ENCODE data around the gene BCL11B.

Gene BCL11B

GRCh38 chr14:99212646-99213045, 59.4 kb downstream of the BCL11B start:
- H3K79me2 ChIP-seq (ENCODE audit: insufficient read depth, low read depth), result no peaks in the 10 kb centered on the region; the same call in 1 of the 2 replicates
- TF ChIP-seq, protein P1, sequence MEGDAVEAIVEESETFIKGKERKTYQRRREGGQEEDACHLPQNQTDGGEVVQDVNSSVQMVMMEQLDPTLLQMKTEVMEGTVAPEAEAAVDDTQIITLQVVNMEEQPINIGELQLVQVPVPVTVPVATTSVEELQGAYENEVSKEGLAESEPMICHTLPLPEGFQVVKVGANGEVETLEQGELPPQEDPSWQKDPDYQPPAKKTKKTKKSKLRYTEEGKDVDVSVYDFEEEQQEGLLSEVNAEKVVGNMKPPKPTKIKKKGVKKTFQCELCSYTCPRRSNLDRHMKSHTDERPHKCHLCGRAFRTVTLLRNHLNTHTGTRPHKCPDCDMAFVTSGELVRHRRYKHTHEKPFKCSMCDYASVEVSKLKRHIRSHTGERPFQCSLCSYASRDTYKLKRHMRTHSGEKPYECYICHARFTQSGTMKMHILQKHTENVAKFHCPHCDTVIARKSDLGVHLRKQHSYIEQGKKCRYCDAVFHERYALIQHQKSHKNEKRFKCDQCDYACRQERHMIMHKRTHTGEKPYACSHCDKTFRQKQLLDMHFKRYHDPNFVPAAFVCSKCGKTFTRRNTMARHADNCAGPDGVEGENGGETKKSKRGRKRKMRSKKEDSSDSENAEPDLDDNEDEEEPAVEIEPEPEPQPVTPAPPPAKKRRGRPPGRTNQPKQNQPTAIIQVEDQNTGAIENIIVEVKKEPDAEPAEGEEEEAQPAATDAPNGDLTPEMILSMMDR (conservative IDR thresholded peaks at IDR 0.05; ENCODE audit: low read depth, low read length), result no peak
- H3K4me2 ChIP-seq, result no peak overlapping the region
- no peaks in the 10 kb centered on the region for H3K36me3 ChIP-seq (ENCODE audit: insufficient read depth)
- no peak overlapping the region for H3K27ac ChIP-seq
- H2AFZ ChIP-seq (ENCODE audit: low read depth), result no peak overlapping the region
- no peaks in the 10 kb centered on the region for H4K20me1 ChIP-seq (ENCODE audit: insufficient read depth)
- H3K27me3 ChIP-seq (ENCODE audit: insufficient read depth, low read depth), result no peaks in the 10 kb centered on the region
- no peaks in the 10 kb centered on the region for H3K4me1 ChIP-seq (ENCODE audit: low read depth, poor library complexity, severe bottlenecking)
- no peak overlapping the region for H3K4me3 ChIP-seq (IDR thresholded peaks at IDR 0.05; ENCODE audit: insufficient read depth, low read depth, low read length)
- no peak overlapping the region for H3K9ac ChIP-seq

- Histone ChIP-seq H3K36me3 (ENCODE audit: insufficient read depth) (no peaks in the 10 kb centered on the region), H3K4me3 (IDR thresholded peaks at IDR 0.05; ENCODE audit: insufficient read depth, low read depth, low read length) (no peak overlapping the region), H4K20me1 (ENCODE audit: insufficient read depth) (no peaks in the 10 kb centered on the region), H3K9ac (no peak overlapping the region), H3K27ac (no peak overlapping the region), H3K27me3 (ENCODE audit: insufficient read depth, low read depth) (no peaks in the 10 kb centered on the region), H2AFZ (ENCODE audit: low read depth) (no peak overlapping the region), H3K4me1 (ENCODE audit: low read depth, poor library complexity, severe bottlenecking) (no peaks in the 10 kb centered on the region), H3K4me2 (no peak overlapping the region), H3K79me2 (ENCODE audit: insufficient read depth, low read depth) (no peaks in the 10 kb centered on the region; the same call in 1 of the 2 replicates)
- TF ChIP-seq, protein P1 (conservative IDR thresholded peaks at IDR 0.05; ENCODE audit: low read depth, low read length), result no peak
Measured at GRCh38 chr14:99212199-99212598, 59.8 kb downstream of the BCL11B start.

DNA sequence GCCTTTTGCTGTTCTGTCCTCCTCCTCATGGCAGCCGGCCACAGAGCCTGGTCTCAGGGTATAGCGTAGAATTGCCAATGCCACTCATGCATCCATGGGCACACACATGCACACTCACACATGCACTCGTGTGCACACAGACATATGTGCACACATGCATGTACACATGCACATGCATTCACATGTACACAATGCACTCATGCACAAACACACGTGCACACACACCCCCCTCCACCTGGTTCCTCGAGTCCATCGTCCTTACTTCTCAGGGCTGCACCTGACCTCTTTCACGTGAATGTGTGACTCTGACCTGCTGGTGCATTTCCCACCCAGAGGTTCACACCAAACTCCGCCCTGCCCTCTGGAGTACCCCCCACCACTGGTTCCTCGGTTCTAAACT, 60.6 kb downstream of the BCL11B start:
- Histone ChIP-seq H3K27ac (no peak overlapping the region), H3K4me3 (IDR thresholded peaks at IDR 0.05; ENCODE audit: insufficient read depth, low read depth, low read length) (no peak overlapping the region), H3K36me3 (ENCODE audit: insufficient read depth) (no peaks in the 10 kb centered on the region), H3K4me1 (ENCODE audit: low read depth, poor library complexity, severe bottlenecking) (peaks cover under 1% of the 10 kb centered on the region), H2AFZ (ENCODE audit: low read depth) (no peak overlapping the region), H3K9ac (no peak overlapping the region), H3K27me3 (ENCODE audit: insufficient read depth, low read depth) (no peaks in the 10 kb centered on the region), H3K79me2 (ENCODE audit: insufficient read depth, low read depth) (no peaks in the 10 kb centered on the region; the same call in 1 of the 2 replicates), H4K20me1 (ENCODE audit: insufficient read depth) (no peaks in the 10 kb centered on the region), H3K4me2 (no peak overlapping the region)
- TF ChIP-seq, protein P1 (conservative IDR thresholded peaks at IDR 0.05; ENCODE audit: low read depth, low read length), result no peak

DNA sequence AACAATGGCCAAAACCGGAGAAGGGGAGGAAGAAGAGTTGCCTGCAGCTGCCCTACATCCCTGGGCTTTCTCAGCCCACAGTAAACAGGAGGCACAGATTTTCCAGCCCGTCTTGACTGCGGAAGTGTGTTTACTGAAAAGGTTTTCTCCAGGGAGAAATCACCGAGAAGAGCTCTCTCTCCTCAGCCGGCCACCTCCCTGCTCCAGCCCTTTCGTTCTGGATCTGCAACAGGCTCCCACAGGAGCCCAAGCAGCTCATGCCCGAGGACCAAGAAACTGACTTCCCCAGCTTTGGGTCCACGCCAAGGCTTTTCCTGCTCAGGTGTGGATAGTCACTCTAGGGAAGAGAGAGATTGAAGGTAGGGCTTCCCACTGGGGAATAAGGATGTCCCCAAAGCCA, 61.7 kb downstream of the BCL11B start:
- Histone ChIP-seq H3K4me1 (ENCODE audit: low read depth, poor library complexity, severe bottlenecking) (peaks cover 4% of the 10 kb centered on the region), H3K27ac (no peak overlapping the region), H3K4me3 (IDR thresholded peaks at IDR 0.05; ENCODE audit: insufficient read depth, low read depth, low read length) (no peak overlapping the region), H4K20me1 (ENCODE audit: insufficient read depth) (no peaks in the 10 kb centered on the region), H2AFZ (ENCODE audit: low read depth) (no peak overlapping the region), H3K79me2 (ENCODE audit: insufficient read depth, low read depth) (no peaks in the 10 kb centered on the region; the same call in 1 of the 2 replicates), H3K9ac (no peak overlapping the region), H3K4me2 (no peak overlapping the region), H3K27me3 (ENCODE audit: insufficient read depth, low read depth) (no peaks in the 10 kb centered on the region), H3K36me3 (ENCODE audit: insufficient read depth) (no peaks in the 10 kb centered on the region)
- TF ChIP-seq, protein P1 (conservative IDR thresholded peaks at IDR 0.05; ENCODE audit: low read depth, low read length), result no peak

All from KMS-11 (cell line).